PC-3 (cell line): ENCODE results near the gene PITX1.

Source experiments
- EZH2phosphoT487 ChIP-seq: fragments of 300-600 bp; sonication (generic); IDR thresholded peaks from 2 replicates; pipeline ENCODE4 v1.6.1; 2018; ENCODE audit warnings: mild to moderate bottlenecking, antibody characterized with exemption, low read length, borderline replicate concordance
- TF ChIP-seq, protein P1 (sequence below): fragments of 300-600 bp; sonication (generic); conservative IDR thresholded peaks from 2 replicates; pipeline ENCODE4 v1.5.1; 2017; ENCODE audit warnings: antibody characterized with exemption, low read depth, mild to moderate bottlenecking, low read length

DNA sequence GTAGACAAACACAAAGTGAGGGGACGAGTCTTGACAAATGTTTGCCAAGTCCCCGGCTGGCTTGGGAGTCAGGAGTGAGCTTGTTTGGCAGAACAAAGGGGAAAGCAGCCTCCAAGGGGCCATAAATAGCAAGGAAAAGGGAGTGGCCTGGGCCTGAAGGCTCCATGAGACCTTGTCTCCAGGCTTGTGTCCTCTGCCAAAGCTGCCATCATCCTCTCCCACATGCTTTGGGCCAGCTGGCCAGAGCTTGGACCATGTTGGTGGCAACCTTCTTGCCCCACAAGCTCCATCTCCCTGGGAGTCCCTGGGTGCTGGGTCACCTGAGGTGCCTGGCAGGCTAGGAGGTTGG is 13.3 kb upstream of the PITX1 start:
- TF ChIP-seq, protein P1, sequence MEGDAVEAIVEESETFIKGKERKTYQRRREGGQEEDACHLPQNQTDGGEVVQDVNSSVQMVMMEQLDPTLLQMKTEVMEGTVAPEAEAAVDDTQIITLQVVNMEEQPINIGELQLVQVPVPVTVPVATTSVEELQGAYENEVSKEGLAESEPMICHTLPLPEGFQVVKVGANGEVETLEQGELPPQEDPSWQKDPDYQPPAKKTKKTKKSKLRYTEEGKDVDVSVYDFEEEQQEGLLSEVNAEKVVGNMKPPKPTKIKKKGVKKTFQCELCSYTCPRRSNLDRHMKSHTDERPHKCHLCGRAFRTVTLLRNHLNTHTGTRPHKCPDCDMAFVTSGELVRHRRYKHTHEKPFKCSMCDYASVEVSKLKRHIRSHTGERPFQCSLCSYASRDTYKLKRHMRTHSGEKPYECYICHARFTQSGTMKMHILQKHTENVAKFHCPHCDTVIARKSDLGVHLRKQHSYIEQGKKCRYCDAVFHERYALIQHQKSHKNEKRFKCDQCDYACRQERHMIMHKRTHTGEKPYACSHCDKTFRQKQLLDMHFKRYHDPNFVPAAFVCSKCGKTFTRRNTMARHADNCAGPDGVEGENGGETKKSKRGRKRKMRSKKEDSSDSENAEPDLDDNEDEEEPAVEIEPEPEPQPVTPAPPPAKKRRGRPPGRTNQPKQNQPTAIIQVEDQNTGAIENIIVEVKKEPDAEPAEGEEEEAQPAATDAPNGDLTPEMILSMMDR = no peak
- no peak for TF ChIP-seq EZH2phosphoT487
